Panc1 (cell line): Measurements from ENCODE around the gene PRUNE2. TPM values are rescaled to one million over a fixed set of nuclear protein-coding genes. Genes with fewer than 3 reads are reported as not detected.

Experiments
- ATAC-seq: fragments of 200-7000 bp; cut with Tn5 transposase; 2 replicates; pipeline ENCODE4 v1.9.1; 2020; ENCODE audit warnings: mild to moderate bottlenecking, moderate library complexity
- BruUV-seq: library from RNA; stranded (reverse); fragments of 400-500 nt; replicated peaks from 2 replicates; lab custom pipeline; 2021; lab: Mats Ljungman, UMichigan
- CTCF ChIA-PET: fragments of 300-600 bp; sonication (Branson Sonifier 250); formaldehyde crosslinking; loops from one replicate; lab custom pipeline; 2022; ENCODE audit warnings: antibody characterized with exemption; lab: Charles Lee
- POLR2A ChIA-PET: fragments of 300-600 bp; sonication (Branson Sonifier 250); formaldehyde crosslinking; loops from one replicate; lab custom pipeline; 2022; ENCODE audit warnings: antibody characterized with exemption; lab: Charles Lee
- DNase-seq: peaks from one replicate; pipeline ENCODE4 v3.0.0-alpha.2; 2010; ENCODE audit warnings: low read depth, low spot score
- H3K27ac ChIP-seq: 2 replicates; pipeline ENCODE4 v1.5.1; 2011; ENCODE audit warnings: mild to moderate bottlenecking, low read length, inconsistent platforms
- H3K27me3 ChIP-seq: fragments of 200-500 bp; sonication (Bioruptor generic); 2 replicates; pipeline ENCODE4 v1.6.0; 2014; ENCODE audit warnings: low read length, inconsistent platforms; ENCODE audit not compliant: control insufficient read depth, insufficient read depth
- H3K36me3 ChIP-seq: fragments of 200-500 bp; sonication (Bioruptor generic); 2 replicates; pipeline ENCODE4 v1.5.1; 2014; ENCODE audit warnings: inconsistent platforms, mild to moderate bottlenecking, low read length, moderate library complexity; ENCODE audit not compliant: control insufficient read depth, insufficient read depth
- H3K4me1 ChIP-seq: 2 replicates; pipeline ENCODE4 v1.5.1; 2011; ENCODE audit warnings: inconsistent platforms, mild to moderate bottlenecking, low read length, moderate library complexity; ENCODE audit not compliant: control insufficient read depth, insufficient read depth
- H3K4me3 ChIP-seq, 2 experiments: 2 replicates each; pipeline ENCODE4 v1.5.1; 2011 to 2012; ENCODE audit warnings: low read depth in 2 of 2, low read length in 2 of 2, mild to moderate bottlenecking in 2 of 2, inconsistent platforms in 1 of 2, moderate library complexity in 1 of 2
- H3K9me3 ChIP-seq: fragments of 200-500 bp; sonication (Bioruptor generic); 2 replicates; pipeline ENCODE4 v1.5.1; 2014; ENCODE audit warnings: low read depth, mild to moderate bottlenecking, inconsistent platforms, low read length, moderate library complexity; ENCODE audit not compliant: control insufficient read depth, insufficient read depth
- CTCF ChIP-seq: fragments of 450-650 bp; IDR thresholded peaks from 2 replicates; pipeline ENCODE4 v1.5.1; 2017; ENCODE audit warnings: mild to moderate bottlenecking
- POLR2AphosphoS5 ChIP-seq: IDR thresholded peaks from 2 replicates; pipeline ENCODE4 v1.6.1; 2012; ENCODE audit warnings: mild to moderate bottlenecking, low read depth, low read length, moderate library complexity
- REST ChIP-seq, 2 experiments: IDR thresholded peaks; 2 replicates each; pipeline ENCODE4 v1.6.1; 2011 to 2012; ENCODE audit warnings: low read depth in 2 of 2, control low read depth in 1 of 2, low read length in 1 of 2, mild to moderate bottlenecking in 1 of 2, moderate library complexity in 1 of 2; ENCODE audit not compliant: insufficient read depth in 1 of 2
- SIN3A ChIP-seq: IDR thresholded peaks from 2 replicates; pipeline ENCODE4 v1.6.1; 2012; ENCODE audit warnings: low read depth, mild to moderate bottlenecking, low read length, moderate library complexity, borderline replicate concordance; ENCODE audit not compliant: insufficient read depth
- TCF7L2 ChIP-seq: IDR thresholded peaks from 2 replicates; pipeline ENCODE4 v1.6.1; 2011; ENCODE audit warnings: mild to moderate bottlenecking, low read depth, low read length, inconsistent platforms
- in situ Hi-C: cut with HindIII; loops from 2 replicates; pipeline ENCODE4 v1.10.0; 2016; ENCODE audit warnings: low sequenced_read_pairs, low pct_unique_long_range_greater_than_20kb
- intact Hi-C: fragments of 100-400 bp; cut with micrococcal nuclease; formaldehyde crosslinking; loops from one replicate; pipeline ENCODE4 v1.10.0; 2022; ENCODE audit not compliant: unreplicated experiment
- total RNA-seq: library from RNA; stranded (reverse); gene quantifications from one replicate; pipeline ENCODE4 v1.2.1, GENCODE V29; 2021; ENCODE audit not compliant: unreplicated experiment

PRUNE2 gene
- total RNA-seq, 1 experiment from 2014 or later: 0.18 TPM

- no TSS peak for BruUV-seq
- H3K4me1 ChIP-seq: no peaks in the 10 kb centered on the region
- no peaks in the 10 kb centered on the region for H3K9me3 ChIP-seq
- H3K4me3 ChIP-seq: no peak overlapping the region
- no peak overlapping the region for H3K27ac ChIP-seq
- ATAC-seq: no peak
- DNase-seq: no peak
- ChIA-PET CTCF (no interaction called here), POLR2A (no interaction called here)
- no peak for TF ChIP-seq SIN3A
- TF ChIP-seq CTCF: no peak
- TF ChIP-seq REST (IDR thresholded peaks at IDR 0.05; ENCODE audit: insufficient read depth in 1 of 2, low read depth in 2 of 2, low read length in 1 of 2): no peak
- no peak for TF ChIP-seq TCF7L2
- no peak for TF ChIP-seq POLR2AphosphoS5
- in situ Hi-C loops (no loop called here), intact Hi-C loops (no loop called here)
- no peaks in the 10 kb centered on the region for H3K27me3 ChIP-seq
- no peaks in the 10 kb centered on the region for H3K36me3 ChIP-seq
These were observed 21.1 kb downstream of the PRUNE2 start for GRCh38 chr9:76884823-76885222.

- ATAC-seq (no peak), DNase-seq (no peak)
- POLR2A ChIA-PET: no interaction called here
- no peaks in the 10 kb centered on the region for H3K27me3 ChIP-seq
- in situ Hi-C loops (no loop called here), intact Hi-C loops (no loop called here)
- no peaks in the 10 kb centered on the region for H3K4me1 ChIP-seq
- TF ChIP-seq TCF7L2 (no peak), SIN3A (no peak), POLR2AphosphoS5 (no peak), REST (IDR thresholded peaks at IDR 0.05; ENCODE audit: insufficient read depth in 1 of 2, low read depth in 2 of 2, low read length in 1 of 2) (no peak), CTCF (no peak)
- no peak overlapping the region for H3K27ac ChIP-seq
- CTCF ChIA-PET: no interaction called here
- no TSS peak for BruUV-seq
- H3K9me3 ChIP-seq: no peaks in the 10 kb centered on the region
- H3K36me3 ChIP-seq: no peaks in the 10 kb centered on the region
- H3K4me3 ChIP-seq: no peak overlapping the region
These were observed 22.5 kb downstream of the PRUNE2 start for GRCh38 chr9:76883341-76883855.
